ENCODE data around the gene WNT10A. TPM values are rescaled to one million over a fixed set of nuclear protein-coding genes. Genes with fewer than 3 reads are reported as not detected.
A peak's percentile ranks its signal among the peaks of the same experiment; 100 is the strongest.

The WNT10A gene
- total and polyA plus RNA-seq, 10 of the 15 experiments (the other 5 are each of a cell fraction or from before 2014, with no cell fraction given) = 0.61 to 45.0 (median 6.9) TPM

DNA sequence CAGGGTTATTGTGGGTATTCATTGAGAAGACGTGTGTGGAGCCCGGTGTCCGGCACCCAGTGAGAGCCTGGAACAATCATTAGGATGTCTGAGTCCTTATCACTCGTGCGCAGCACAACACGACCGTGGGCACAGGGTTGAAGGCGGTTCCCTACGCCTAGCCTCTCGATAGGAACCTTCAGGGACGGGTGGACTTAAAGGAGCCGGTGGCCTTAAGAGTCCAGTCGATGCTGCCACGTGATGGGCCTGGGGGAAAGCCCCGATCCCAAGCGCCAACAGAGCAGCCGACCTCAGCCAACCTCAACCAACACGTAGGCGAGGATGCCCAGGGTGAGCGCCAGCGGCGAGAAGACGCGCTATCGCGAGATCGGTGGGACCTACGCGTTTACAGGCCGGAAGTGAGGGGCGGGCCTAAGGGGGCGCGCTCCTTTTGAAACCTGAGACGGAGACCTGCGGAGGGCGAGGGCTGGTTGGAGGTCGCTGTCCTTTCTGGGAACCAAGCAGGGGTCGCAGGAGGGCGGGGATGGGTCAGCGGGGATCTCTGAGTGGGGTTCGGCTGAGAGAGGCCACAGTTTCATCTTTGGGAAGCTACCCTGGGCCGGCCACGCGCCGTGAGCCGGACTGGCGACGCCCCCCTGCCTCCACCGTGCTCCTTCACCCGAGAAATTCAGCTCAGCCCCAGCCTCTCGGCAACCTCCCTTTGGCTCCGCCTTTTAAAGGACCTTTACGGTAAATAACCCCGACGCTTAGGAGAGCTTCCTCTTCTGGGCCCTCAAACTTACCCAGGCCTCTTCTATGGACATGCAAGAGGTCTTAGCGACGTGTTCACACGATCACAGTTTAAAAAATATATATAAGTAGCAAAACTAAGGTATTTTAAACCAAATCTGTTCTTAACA lies 28.3 kb downstream of the WNT10A start (continued):
- TF ChIP-seq MLLT1 (IDR thresholded peaks at IDR 0.05) = peak; percentile 93
- peak; percentile 71 for TF ChIP-seq NR2F1 (conservative IDR thresholded peaks at IDR 0.05)
- TF ChIP-seq SMC3 (IDR thresholded peaks at IDR 0.05; ENCODE audit: borderline replicate concordance, low read length) = no peak
- no peak for TF ChIP-seq ZBTB11 (CRISPR knock-in tag; IDR thresholded peaks at IDR 0.05)
- TF ChIP-seq SIN3A (IDR thresholded peaks at IDR 0.05; ENCODE audit: low read depth, low read length) = peak; percentile 97
- TF ChIP-seq, protein P1, sequence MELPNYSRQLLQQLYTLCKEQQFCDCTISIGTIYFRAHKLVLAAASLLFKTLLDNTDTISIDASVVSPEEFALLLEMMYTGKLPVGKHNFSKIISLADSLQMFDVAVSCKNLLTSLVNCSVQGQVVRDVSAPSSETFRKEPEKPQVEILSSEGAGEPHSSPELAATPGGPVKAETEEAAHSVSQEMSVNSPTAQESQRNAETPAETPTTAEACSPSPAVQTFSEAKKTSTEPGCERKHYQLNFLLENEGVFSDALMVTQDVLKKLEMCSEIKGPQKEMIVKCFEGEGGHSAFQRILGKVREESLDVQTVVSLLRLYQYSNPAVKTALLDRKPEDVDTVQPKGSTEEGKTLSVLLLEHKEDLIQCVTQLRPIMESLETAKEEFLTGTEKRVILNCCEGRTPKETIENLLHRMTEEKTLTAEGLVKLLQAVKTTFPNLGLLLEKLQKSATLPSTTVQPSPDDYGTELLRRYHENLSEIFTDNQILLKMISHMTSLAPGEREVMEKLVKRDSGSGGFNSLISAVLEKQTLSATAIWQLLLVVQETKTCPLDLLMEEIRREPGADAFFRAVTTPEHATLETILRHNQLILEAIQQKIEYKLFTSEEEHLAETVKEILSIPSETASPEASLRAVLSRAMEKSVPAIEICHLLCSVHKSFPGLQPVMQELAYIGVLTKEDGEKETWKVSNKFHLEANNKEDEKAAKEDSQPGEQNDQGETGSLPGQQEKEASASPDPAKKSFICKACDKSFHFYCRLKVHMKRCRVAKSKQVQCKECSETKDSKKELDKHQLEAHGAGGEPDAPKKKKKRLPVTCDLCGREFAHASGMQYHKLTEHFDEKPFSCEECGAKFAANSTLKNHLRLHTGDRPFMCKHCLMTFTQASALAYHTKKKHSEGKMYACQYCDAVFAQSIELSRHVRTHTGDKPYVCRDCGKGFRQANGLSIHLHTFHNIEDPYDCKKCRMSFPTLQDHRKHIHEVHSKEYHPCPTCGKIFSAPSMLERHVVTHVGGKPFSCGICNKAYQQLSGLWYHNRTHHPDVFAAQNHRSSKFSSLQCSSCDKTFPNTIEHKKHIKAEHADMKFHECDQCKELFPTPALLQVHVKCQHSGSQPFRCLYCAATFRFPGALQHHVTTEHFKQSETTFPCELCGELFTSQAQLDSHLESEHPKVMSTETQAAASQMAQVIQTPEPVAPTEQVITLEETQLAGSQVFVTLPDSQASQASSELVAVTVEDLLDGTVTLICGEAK (IDR thresholded peaks at IDR 0.05; ENCODE audit: borderline replicate concordance) = peak; percentile 86
- TF ChIP-seq CHD2 (IDR thresholded peaks at IDR 0.05; ENCODE audit: borderline replicate concordance, low read depth, low read length) = peak; percentile 100
- TF ChIP-seq ZNF592 (IDR thresholded peaks at IDR 0.05) = no peak
- TF ChIP-seq BRCA1 (IDR thresholded peaks at IDR 0.05; ENCODE audit: low read depth, low read length) = peak; percentile 96
- TF ChIP-seq SMAD1 (IDR thresholded peaks at IDR 0.05; ENCODE audit: low read depth, partially characterized antibody) = peak; percentile 37
- no peak for TF ChIP-seq TARDBP (IDR thresholded peaks at IDR 0.05; ENCODE audit: borderline replicate concordance)
- TF ChIP-seq ETV6 (conservative IDR thresholded peaks at IDR 0.05 in 1 of 2, IDR thresholded peaks at IDR 0.05 in 1 of 2; ENCODE audit: borderline replicate concordance in 1 of 2, low read depth in 1 of 2) = no peak
- no peak for TF ChIP-seq RB1 (IDR thresholded peaks at IDR 0.05; ENCODE audit: borderline replicate concordance)

Data from GM12878 (cell line).